WTC11 (cell line): ENCODE data around the gene SMG1. TPM values are rescaled to one million over a fixed set of nuclear protein-coding genes. Genes with fewer than 3 reads are reported as not detected.

ENCODE experiments used
- CBFB ChIP-seq: sonication (generic); formaldehyde crosslinking; IDR thresholded peaks from 2 replicates; pipeline ENCODE4 v1.8.1; 2022; ENCODE audit warnings: mild to moderate bottlenecking, low read depth, missing genetic modification reagents
- CREB1 ChIP-seq: sonication (generic); formaldehyde crosslinking; IDR thresholded peaks from 2 replicates; pipeline ENCODE4 v1.8.0; 2023; ENCODE audit warnings: mild to moderate bottlenecking, missing genetic modification reagents
- CTCF ChIP-seq: fragments of 200-600 bp; IDR thresholded peaks from 2 replicates; pipeline ENCODE4 v1.8.0; 2022; ENCODE audit warnings: antibody characterized with exemption
- EMX1 ChIP-seq: fragments of 250-450 bp; sonication (Bioruptor Pico); IDR thresholded peaks from 2 replicates; pipeline ENCODE4 v1.8.0; 2021; ENCODE audit warnings: mild to moderate bottlenecking
- ERG ChIP-seq: fragments of 250-450 bp; sonication (Bioruptor Pico); IDR thresholded peaks from 2 replicates; pipeline ENCODE4 v1.8.0; 2021; ENCODE audit warnings: mild to moderate bottlenecking
- ETV6 ChIP-seq: sonication (generic); formaldehyde crosslinking; IDR thresholded peaks from 2 replicates; pipeline ENCODE4 v1.8.1; 2022; ENCODE audit warnings: mild to moderate bottlenecking, missing genetic modification reagents
- FOXJ3 ChIP-seq: sonication (generic); formaldehyde crosslinking; IDR thresholded peaks from 2 replicates; pipeline ENCODE4 v1.9.0; 2021; ENCODE audit warnings: missing genetic modification reagents, mild to moderate bottlenecking, borderline replicate concordance
- IRF2 ChIP-seq: sonication (generic); formaldehyde crosslinking; IDR thresholded peaks from 2 replicates; pipeline ENCODE4 v1.8.0; 2022; ENCODE audit warnings: low read depth, missing genetic modification reagents, borderline replicate concordance
- MXD4 ChIP-seq: fragments of 250-450 bp; sonication (Bioruptor Pico); IDR thresholded peaks from 2 replicates; pipeline ENCODE4 v1.8.0; 2021; ENCODE audit warnings: mild to moderate bottlenecking, moderate library complexity, borderline replicate concordance
- NR3C1 ChIP-seq: sonication (generic); formaldehyde crosslinking; conservative IDR thresholded peaks from 2 replicates; pipeline ENCODE4 v1.8.1; 2023; ENCODE audit warnings: low read depth, mild to moderate bottlenecking, missing genetic modification reagents
- TCF7 ChIP-seq: sonication (generic); formaldehyde crosslinking; IDR thresholded peaks from 2 replicates; pipeline ENCODE4 v1.8.0; 2022; ENCODE audit warnings: mild to moderate bottlenecking, low read depth, missing genetic modification reagents, moderate library complexity
- ZNF416 ChIP-seq: fragments of 250-450 bp; sonication (Bioruptor Pico); IDR thresholded peaks from 2 replicates; pipeline ENCODE4 v1.9.0; 2021; ENCODE audit warnings: mild to moderate bottlenecking, inconsistent platforms
- ZNF423 ChIP-seq: fragments of 250-450 bp; sonication (Bioruptor Pico); IDR thresholded peaks from 2 replicates; pipeline ENCODE4 v2.1.2; 2022; ENCODE audit warnings: mild to moderate bottlenecking, moderate library complexity
- total RNA-seq: library from RNA; stranded (reverse); gene quantifications from 3 replicates; pipeline ENCODE4 v1.2.3, GENCODE V29; 2021
- TF ChIP-seq, protein P1 (sequence below): fragments of 250-450 bp; sonication (Bioruptor Pico); IDR thresholded peaks from 2 replicates; pipeline ENCODE4 v2.1.2; 2022; ENCODE audit warnings: mild to moderate bottlenecking, moderate library complexity
- TF ChIP-seq, protein P2 (sequence below): sonication (generic); formaldehyde crosslinking; conservative IDR thresholded peaks from 2 replicates; pipeline ENCODE4 v1.8.1; 2023; ENCODE audit warnings: mild to moderate bottlenecking, low read depth, missing genetic modification reagents, moderate library complexity
- TF ChIP-seq, protein P3 (sequence below): sonication (generic); formaldehyde crosslinking; IDR thresholded peaks from 2 replicates; pipeline ENCODE4 v1.8.1; 2022; ENCODE audit warnings: missing genetic modification reagents, borderline replicate concordance
- TF ChIP-seq, protein P4 (sequence below): sonication (generic); formaldehyde crosslinking; IDR thresholded peaks from 2 replicates; pipeline ENCODE4 v1.8.1; 2022; ENCODE audit warnings: mild to moderate bottlenecking, missing genetic modification reagents, moderate library complexity, borderline replicate concordance
- TF ChIP-seq, protein P5 (sequence below): sonication (generic); formaldehyde crosslinking; IDR thresholded peaks from 2 replicates; pipeline ENCODE4 v1.8.0; 2023; ENCODE audit warnings: mild to moderate bottlenecking, missing genetic modification reagents
- TF ChIP-seq, protein P6 (sequence below): sonication (generic); formaldehyde crosslinking; IDR thresholded peaks from 2 replicates; pipeline ENCODE4 v1.8.1; 2023; ENCODE audit warnings: mild to moderate bottlenecking, missing genetic modification reagents
- TF ChIP-seq, protein P7 (sequence below): fragments of 250-450 bp; sonication (Bioruptor Pico); IDR thresholded peaks from 2 replicates; pipeline ENCODE4 v1.9.0; 2021; ENCODE audit warnings: moderate library complexity, mild to moderate bottlenecking, inconsistent platforms, borderline replicate concordance

The SMG1 gene
- total RNA-seq, 1 experiment from 2014 or later = 72.2 TPM

GRCh38 chr16:18801145-18801972, 124.8 kb downstream of the SMG1 start, which contains the start of gene ARL6IP1 (continued):
- TF ChIP-seq ZNF423 (no peak), EMX1 (peak; percentile 88; the same call in 1 of the 2 replicates), ZNF416 (CRISPR knock-in tag) (no peak; the same call in 1 of the 2 replicates), CBFB (CRISPR knock-in tag) (0 out of 2 replicates have a peak, but pooled peaks have one; percentile 59), ERG (CRISPR knock-in tag) (no peak), NR3C1 (no peak), ETV6 (CRISPR knock-in tag) (peak; percentile 36; the same call in 1 of the 2 replicates), IRF2 (CRISPR knock-in tag) (no peak), TCF7 (CRISPR knock-in tag) (0 out of 2 replicates have a peak, but pooled peaks have one; percentile 80), CTCF (peak; percentile 71), CREB1 (CRISPR knock-in tag) (no peak), MXD4 (no peak), FOXJ3 (CRISPR knock-in tag) (no peak)
- TF ChIP-seq, protein P1, sequence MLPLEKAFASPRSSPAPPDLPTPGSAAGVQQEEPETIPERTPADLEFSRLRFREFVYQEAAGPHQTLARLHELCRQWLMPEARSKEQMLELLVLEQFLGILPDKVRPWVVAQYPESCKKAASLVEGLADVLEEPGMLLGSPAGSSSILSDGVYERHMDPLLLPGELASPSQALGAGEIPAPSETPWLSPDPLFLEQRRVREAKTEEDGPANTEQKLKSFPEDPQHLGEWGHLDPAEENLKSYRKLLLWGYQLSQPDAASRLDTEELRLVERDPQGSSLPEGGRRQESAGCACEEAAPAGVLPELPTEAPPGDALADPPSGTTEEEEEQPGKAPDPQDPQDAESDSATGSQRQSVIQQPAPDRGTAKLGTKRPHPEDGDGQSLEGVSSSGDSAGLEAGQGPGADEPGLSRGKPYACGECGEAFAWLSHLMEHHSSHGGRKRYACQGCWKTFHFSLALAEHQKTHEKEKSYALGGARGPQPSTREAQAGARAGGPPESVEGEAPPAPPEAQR (CRISPR knock-in tag) = no peak
- TF ChIP-seq, protein P2, sequence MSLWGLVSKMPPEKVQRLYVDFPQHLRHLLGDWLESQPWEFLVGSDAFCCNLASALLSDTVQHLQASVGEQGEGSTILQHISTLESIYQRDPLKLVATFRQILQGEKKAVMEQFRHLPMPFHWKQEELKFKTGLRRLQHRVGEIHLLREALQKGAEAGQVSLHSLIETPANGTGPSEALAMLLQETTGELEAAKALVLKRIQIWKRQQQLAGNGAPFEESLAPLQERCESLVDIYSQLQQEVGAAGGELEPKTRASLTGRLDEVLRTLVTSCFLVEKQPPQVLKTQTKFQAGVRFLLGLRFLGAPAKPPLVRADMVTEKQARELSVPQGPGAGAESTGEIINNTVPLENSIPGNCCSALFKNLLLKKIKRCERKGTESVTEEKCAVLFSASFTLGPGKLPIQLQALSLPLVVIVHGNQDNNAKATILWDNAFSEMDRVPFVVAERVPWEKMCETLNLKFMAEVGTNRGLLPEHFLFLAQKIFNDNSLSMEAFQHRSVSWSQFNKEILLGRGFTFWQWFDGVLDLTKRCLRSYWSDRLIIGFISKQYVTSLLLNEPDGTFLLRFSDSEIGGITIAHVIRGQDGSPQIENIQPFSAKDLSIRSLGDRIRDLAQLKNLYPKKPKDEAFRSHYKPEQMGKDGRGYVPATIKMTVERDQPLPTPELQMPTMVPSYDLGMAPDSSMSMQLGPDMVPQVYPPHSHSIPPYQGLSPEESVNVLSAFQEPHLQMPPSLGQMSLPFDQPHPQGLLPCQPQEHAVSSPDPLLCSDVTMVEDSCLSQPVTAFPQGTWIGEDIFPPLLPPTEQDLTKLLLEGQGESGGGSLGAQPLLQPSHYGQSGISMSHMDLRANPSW (CRISPR knock-in tag) = no peak
- TF ChIP-seq, protein P3, sequence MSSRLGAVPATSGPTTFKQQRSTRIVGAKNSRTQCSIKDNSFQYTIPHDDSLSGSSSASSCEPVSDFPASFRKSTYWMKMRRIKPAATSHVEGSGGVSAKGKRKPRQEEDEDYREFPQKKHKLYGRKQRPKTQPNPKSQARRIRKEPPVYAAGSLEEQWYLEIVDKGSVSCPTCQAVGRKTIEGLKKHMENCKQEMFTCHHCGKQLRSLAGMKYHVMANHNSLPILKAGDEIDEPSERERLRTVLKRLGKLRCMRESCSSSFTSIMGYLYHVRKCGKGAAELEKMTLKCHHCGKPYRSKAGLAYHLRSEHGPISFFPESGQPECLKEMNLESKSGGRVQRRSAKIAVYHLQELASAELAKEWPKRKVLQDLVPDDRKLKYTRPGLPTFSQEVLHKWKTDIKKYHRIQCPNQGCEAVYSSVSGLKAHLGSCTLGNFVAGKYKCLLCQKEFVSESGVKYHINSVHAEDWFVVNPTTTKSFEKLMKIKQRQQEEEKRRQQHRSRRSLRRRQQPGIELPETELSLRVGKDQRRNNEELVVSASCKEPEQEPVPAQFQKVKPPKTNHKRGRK (CRISPR knock-in tag) = 0 out of 2 replicates have a peak, but pooled peaks have one; percentile 18
- TF ChIP-seq, protein P4, sequence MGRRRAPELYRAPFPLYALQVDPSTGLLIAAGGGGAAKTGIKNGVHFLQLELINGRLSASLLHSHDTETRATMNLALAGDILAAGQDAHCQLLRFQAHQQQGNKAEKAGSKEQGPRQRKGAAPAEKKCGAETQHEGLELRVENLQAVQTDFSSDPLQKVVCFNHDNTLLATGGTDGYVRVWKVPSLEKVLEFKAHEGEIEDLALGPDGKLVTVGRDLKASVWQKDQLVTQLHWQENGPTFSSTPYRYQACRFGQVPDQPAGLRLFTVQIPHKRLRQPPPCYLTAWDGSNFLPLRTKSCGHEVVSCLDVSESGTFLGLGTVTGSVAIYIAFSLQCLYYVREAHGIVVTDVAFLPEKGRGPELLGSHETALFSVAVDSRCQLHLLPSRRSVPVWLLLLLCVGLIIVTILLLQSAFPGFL (CRISPR knock-in tag) = 0 out of 2 replicates have a peak, but pooled peaks have one; percentile 4
- TF ChIP-seq, protein P5, sequence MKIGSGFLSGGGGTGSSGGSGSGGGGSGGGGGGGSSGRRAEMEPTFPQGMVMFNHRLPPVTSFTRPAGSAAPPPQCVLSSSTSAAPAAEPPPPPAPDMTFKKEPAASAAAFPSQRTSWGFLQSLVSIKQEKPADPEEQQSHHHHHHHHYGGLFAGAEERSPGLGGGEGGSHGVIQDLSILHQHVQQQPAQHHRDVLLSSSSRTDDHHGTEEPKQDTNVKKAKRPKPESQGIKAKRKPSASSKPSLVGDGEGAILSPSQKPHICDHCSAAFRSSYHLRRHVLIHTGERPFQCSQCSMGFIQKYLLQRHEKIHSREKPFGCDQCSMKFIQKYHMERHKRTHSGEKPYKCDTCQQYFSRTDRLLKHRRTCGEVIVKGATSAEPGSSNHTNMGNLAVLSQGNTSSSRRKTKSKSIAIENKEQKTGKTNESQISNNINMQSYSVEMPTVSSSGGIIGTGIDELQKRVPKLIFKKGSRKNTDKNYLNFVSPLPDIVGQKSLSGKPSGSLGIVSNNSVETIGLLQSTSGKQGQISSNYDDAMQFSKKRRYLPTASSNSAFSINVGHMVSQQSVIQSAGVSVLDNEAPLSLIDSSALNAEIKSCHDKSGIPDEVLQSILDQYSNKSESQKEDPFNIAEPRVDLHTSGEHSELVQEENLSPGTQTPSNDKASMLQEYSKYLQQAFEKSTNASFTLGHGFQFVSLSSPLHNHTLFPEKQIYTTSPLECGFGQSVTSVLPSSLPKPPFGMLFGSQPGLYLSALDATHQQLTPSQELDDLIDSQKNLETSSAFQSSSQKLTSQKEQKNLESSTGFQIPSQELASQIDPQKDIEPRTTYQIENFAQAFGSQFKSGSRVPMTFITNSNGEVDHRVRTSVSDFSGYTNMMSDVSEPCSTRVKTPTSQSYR = peak; percentile 83
- TF ChIP-seq, protein P6, sequence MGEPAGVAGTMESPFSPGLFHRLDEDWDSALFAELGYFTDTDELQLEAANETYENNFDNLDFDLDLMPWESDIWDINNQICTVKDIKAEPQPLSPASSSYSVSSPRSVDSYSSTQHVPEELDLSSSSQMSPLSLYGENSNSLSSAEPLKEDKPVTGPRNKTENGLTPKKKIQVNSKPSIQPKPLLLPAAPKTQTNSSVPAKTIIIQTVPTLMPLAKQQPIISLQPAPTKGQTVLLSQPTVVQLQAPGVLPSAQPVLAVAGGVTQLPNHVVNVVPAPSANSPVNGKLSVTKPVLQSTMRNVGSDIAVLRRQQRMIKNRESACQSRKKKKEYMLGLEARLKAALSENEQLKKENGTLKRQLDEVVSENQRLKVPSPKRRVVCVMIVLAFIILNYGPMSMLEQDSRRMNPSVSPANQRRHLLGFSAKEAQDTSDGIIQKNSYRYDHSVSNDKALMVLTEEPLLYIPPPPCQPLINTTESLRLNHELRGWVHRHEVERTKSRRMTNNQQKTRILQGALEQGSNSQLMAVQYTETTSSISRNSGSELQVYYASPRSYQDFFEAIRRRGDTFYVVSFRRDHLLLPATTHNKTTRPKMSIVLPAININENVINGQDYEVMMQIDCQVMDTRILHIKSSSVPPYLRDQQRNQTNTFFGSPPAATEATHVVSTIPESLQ = no peak
- TF ChIP-seq, protein P7, sequence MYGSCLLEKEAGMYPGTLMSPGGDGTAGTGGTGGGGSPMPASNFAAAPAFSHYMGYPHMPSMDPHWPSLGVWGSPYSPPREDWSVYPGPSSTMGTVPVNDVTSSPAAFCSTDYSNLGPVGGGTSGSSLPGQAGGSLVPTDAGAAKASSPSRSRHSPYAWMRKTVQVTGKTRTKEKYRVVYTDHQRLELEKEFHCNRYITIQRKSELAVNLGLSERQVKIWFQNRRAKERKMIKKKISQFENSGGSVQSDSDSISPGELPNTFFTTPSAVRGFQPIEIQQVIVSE (CRISPR knock-in tag) = no peak
